ENCODE data around the gene NTM.
"Not testable (repeated sequence)": the region's sequence is repeated elsewhere in the genome, so short reads cannot be mapped to it uniquely, and the experiment has no call there.

Gene NTM

GRCh38 chr11:131894615-131895544, 524.5 kb downstream of the NTM start:
- DNase-seq (ENCODE audit: low read depth) = no peak

GRCh38 chr11:131895865-131896264, 525.5 kb downstream of the NTM start:
- DNase-seq (ENCODE audit: low read depth) = no peak

GRCh38 chr11:131896978-131897615, 526.7 kb downstream of the NTM start:
- DNase-seq (ENCODE audit: low read depth) = no peak

DNA sequence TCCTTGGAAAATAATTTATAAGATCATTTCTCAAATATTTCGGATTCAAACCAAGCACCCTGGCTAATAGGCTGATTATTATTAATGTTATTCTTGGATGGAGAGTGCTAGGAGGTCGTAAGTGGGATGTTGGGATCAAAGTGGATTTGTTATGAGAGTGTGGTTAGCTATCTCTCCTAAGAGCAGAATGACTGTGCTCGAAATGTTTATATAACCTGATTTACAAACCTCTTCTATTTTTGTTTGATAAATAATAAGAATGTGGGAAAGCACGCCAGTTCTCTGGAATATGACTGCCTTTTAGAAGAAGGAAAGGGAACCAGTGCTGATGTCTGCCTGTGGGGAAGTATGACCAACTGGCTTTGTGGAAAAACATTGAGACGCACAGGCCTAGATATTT, 527.5 kb downstream of the NTM start:
- no peak for DNase-seq (ENCODE audit: low read depth)

- no peak for DNase-seq (ENCODE audit: low read depth)
These were observed 528.5 kb downstream of the NTM start for GRCh38 chr11:131898949-131899348.

- DNase-seq (ENCODE audit: low read depth) = no peak
These were observed 529.6 kb downstream of the NTM start for GRCh38 chr11:131899950-131900580.

GRCh38 chr11:131902421-131902820, 532.0 kb downstream of the NTM start:
- DNase-seq (ENCODE audit: low read depth) = no peak

GRCh38 chr11:131903074-131903473, 532.7 kb downstream of the NTM start:
- DNase-seq (ENCODE audit: low read depth) = no peak

GRCh38 chr11:131904756-131905155, 534.3 kb downstream of the NTM start:
- DNase-seq (ENCODE audit: low read depth) = no peak

GRCh38 chr11:131906963-131907362, 536.5 kb downstream of the NTM start:
- DNase-seq (ENCODE audit: low read depth) = no peak

DNA sequence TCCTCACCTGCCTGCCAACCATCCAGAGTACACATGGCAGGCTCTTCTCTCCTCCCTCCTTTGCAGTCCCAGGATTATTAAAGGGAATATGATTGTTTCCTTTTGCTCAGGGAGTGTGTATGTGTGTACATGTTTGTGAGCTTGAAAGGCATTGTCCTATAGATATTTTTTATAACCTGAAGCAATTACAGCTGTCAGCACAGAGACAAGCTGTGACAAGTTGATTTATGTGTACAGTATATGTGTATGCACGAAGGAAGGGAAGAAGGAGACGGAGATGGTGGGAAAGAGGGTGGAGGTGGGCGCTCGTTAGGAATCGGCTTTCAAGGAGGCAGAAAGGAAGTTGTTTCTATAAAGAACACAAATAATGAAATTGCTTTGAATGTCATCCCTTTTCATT, 537.0 kb downstream of the NTM start:
- no peak for DNase-seq (ENCODE audit: low read depth)

- no peak for DNase-seq (ENCODE audit: low read depth)
These were observed 537.9 kb downstream of the NTM start for GRCh38 chr11:131908316-131908715.

DNA sequence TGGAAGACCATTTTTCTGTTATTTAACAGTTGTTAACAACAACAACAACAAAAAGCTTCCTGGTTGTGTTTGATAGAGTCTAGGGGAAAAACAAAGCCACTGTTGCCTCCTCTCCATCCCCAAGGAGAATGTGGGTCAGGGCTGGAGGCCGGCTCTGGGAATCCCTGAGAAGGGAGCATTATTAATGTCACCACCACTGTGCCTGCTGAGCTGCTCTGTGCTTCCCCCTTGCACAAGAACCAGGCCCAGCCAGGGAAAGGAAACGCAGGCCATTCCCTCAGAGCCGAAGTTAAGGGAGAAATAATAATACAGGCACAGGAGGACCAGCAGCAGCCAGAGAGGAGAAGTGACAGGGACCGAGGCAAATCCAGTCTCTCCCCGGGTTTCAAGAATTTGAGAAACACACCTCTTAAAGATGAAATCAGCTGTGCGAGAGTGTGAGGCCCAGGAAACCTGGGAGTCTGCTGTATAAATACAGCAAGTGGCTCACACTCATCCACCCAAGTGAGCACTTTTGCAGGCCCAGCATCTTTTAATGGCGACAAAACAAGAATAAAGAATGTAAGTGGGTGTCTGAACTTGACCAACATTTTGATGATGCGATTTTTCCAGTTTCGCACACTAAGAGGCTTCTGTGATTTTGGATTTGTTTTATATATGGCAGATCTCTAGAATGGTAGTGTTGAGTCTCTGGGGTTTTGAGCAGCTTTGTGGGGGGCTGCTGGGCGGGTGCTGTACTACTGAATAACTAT, 539.2 kb downstream of the NTM start:
- DNase-seq (ENCODE audit: low read depth) = no peak

GRCh38 chr11:131910178-131910522, 539.7 kb downstream of the NTM start:
- DNase-seq (ENCODE audit: low read depth) = no peak

DNA sequence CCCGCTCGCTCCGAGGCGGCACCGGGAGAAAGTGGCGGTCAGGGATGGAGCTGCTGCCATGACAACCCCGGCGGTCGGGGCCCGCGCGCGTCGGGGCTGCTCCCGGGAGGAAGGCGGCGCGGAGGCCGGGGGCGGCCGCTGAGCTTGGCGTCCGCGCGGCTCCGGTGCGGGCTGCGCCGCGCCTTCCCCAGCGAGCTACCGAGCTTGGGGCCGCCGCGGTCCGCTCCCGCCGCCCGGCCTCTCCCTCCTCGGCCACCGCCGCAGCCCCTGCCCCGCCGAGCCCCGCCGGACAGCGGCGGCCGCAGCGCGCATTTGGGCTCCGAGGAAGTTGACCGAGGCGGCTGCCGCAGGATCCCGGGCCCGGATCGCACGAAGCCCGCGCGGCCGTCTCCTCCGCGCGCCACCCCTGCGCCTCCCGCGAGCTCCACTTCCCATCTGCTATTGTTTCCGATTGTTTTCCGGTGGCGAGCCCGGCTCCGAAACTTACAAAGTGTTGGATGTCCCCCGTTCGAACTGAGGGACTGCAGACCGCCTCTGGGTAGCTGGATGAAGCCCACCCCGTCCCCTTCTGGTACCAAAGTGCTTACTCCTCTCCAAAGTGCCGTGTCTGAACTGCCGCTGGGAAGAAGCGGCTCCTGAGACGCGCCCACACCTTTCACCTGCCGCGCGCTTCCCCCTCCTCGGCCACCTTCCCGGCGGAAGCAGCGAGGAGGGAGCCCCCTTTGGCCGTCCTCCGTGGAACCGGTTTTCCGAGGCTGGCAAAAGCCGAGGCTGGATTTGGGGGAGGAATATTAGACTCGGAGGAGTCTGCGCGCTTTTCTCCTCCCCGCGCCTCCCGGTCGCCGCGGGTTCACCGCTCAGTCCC, 540.3 kb downstream of the NTM start:
- no peak for DNase-seq (ENCODE audit: low read depth)

DNA sequence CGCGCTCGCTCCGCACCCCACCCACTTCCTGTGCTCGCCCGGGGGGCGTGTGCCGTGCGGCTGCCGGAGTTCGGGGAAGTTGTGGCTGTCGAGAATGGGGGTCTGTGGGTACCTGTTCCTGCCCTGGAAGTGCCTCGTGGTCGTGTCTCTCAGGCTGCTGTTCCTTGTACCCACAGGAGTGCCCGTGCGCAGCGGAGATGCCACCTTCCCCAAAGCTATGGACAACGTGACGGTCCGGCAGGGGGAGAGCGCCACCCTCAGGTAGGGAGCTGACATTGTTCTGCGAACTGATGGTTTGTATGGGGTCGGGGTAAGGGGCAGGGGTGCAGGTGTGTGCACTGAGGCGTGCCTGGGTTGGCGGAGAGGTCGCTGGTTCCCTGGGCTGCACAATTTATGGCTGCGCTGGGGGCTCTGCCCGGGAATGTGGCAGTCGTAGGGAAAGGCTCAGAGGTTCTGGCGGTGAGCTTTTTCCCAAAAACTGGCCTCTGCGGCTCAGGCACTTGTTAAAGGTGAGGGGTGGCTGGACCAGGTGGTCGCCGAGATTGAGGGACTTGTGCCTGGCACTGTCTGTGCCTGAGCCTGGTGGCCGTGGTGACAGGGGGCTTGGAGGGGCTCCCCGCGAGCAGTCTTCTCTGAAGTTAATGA, 541.1 kb downstream of the NTM start:
- DNase-seq (ENCODE audit: low read depth) = not testable (repeated sequence)

DNA sequence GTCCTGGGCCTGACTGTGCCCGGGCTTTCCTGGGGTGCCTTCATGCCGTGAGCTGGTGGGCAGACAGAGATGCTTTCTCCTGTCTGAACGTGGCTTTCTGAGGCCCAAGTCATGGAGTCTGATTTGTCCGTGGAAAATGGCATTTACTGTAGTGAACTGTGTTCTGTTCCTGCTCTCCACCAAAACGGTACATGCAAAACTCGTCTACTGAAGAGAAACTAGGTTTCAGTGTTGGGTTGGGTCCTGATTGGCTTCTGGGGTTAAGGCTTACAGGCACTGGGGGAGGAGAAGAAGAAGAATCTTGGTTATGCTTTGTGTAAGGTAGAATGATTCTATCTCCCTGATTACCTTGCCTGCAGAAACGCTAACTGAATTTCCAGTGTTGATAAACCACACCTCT, 541.7 kb downstream of the NTM start:
- no peak for DNase-seq (ENCODE audit: low read depth)

DNA sequence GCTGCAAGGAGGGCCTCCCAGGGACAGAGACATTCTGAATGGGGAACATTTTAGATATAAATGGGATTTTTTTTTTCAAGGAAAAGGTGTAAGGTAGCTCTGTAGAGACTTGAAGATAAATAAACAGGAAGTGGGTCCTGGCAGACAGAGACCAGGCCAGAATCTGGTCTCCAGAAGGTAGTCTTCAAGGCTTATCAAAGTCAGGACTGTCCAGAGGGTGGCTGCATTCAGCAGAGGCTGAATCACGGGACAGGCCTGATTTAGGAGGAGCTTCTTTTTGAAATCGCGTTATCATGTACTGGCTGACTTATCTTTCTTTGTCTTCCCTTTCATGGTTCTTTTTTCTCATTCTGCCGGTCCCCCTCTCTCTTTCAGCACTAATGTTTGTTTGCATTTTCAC, 542.9 kb downstream of the NTM start:
- no peak for DNase-seq (ENCODE audit: low read depth)

GRCh38 chr11:131914361-131914774, 544.0 kb downstream of the NTM start:
- DNase-seq (ENCODE audit: low read depth) = no peak

DNA sequence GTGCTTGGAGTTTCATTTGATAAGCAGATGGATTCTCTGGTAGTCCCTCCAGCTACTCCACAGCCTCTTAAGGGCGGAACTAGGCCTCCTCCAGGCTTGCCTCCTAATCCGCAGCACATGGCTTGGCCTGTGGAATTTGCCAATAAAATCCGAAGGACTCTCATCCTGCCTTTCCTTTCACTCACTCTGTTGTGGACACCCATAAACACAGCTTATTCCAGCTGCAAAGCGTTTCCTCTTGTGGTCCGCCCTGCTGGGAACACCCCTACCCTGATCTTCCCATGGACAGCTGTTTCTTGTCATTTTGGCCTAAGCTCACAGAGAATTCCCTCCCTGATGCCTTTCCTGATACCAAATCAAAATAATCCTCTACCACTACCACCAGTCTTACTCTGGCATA, 546.2 kb downstream of the NTM start:
- DNase-seq (ENCODE audit: low read depth) = no peak
